DND-41 (cell line): ENCODE results near the gene TRMT1L.

ENCODE experiments used
- ATAC-seq: fragments of 200-7000 bp; cut with Tn5 transposase; 3 replicates; pipeline ENCODE4 v1.9.1; 2021; ENCODE audit warnings: low read depth; ENCODE audit not compliant: insufficient read depth
- DNase-seq: peaks from one replicate; pipeline ENCODE4 v3.0.0-alpha.2; 2020
- H2AFZ ChIP-seq: 2 replicates; pipeline ENCODE4 v1.6.0; 2012; ENCODE audit warnings: low read depth, low read length
- H3K27ac ChIP-seq: 2 replicates; pipeline ENCODE4 v1.5.1; 2012; ENCODE audit warnings: low read length, inconsistent platforms
- H3K27me3 ChIP-seq: fragments of 200-600 bp; sonication (generic); 2 replicates; pipeline ENCODE4 v1.6.0; 2012; ENCODE audit warnings: low read length, mild to moderate bottlenecking, inconsistent platforms; ENCODE audit not compliant: insufficient read depth, poor library complexity
- H3K36me3 ChIP-seq: 2 replicates; pipeline ENCODE4 v1.5.1; 2012; ENCODE audit warnings: low read length, inconsistent platforms; ENCODE audit not compliant: insufficient read depth
- H3K4me1 ChIP-seq: 2 replicates; pipeline ENCODE4 v1.5.1; 2012; ENCODE audit warnings: mild to moderate bottlenecking, low read length; ENCODE audit not compliant: insufficient read depth
- H3K4me2 ChIP-seq: 2 replicates; pipeline ENCODE4 v1.6.0; 2012; ENCODE audit warnings: mild to moderate bottlenecking, moderate library complexity, low read length, inconsistent platforms; ENCODE audit not compliant: insufficient read depth
- H3K4me3 ChIP-seq, 2 experiments: fragments of 200-600 bp in 1 of 2; shearing (Covaris generic) in 1 of 2; 2 replicates each; pipeline ENCODE4 v1.5.1; 2012 to 2016; ENCODE audit warnings: inconsistent platforms in 2 of 2, low read length in 2 of 2, mild to moderate bottlenecking in 2 of 2, low read depth in 1 of 2, moderate library complexity in 1 of 2
- H3K79me2 ChIP-seq: 2 replicates; pipeline ENCODE4 v1.6.0; 2012; ENCODE audit warnings: low read length, inconsistent platforms; ENCODE audit not compliant: insufficient read depth
- H3K9ac ChIP-seq: 2 replicates; pipeline ENCODE4 v1.6.0; 2012; ENCODE audit warnings: low read depth, mild to moderate bottlenecking, inconsistent platforms, low read length, moderate library complexity
- H3K9me3 ChIP-seq: 2 replicates; pipeline ENCODE4 v1.5.1; 2012; ENCODE audit warnings: low read length, moderate library complexity, mild to moderate bottlenecking, inconsistent platforms; ENCODE audit not compliant: insufficient read depth, severe bottlenecking
- H4K20me1 ChIP-seq: 2 replicates; pipeline ENCODE4 v1.6.0; 2012; ENCODE audit warnings: low read length; ENCODE audit not compliant: insufficient read depth
- EZH2 ChIP-seq: IDR thresholded peaks from 3 replicates; pipeline ENCODE4 v1.6.1; 2012; ENCODE audit warnings: borderline replicate concordance, low read depth, mild to moderate bottlenecking, moderate library complexity, low read length, inconsistent platforms; ENCODE audit not compliant: severe bottlenecking
- TF ChIP-seq, protein P1 (sequence below): IDR thresholded peaks from 2 replicates; pipeline ENCODE4 v1.5.1; 2012; ENCODE audit warnings: borderline replicate concordance, low read length, moderate library complexity, mild to moderate bottlenecking; ENCODE audit not compliant: poor library complexity, severe bottlenecking; ENCODE audit errors: extremely low read depth

The TRMT1L gene

GRCh38 chr1:185137896-185138545 is 18.7 kb downstream of the TRMT1L start:
- H3K4me1 ChIP-seq, result no peaks in the 10 kb centered on the region
- H3K4me2 ChIP-seq, result no peak overlapping the region
- H3K9ac ChIP-seq, result no peak overlapping the region
- H3K27me3 ChIP-seq, result no peaks in the 10 kb centered on the region
- no peaks in the 10 kb centered on the region for H3K79me2 ChIP-seq
- peaks cover 1% of the 10 kb centered on the region for H3K9me3 ChIP-seq
- ATAC-seq, result no peak
- TF ChIP-seq, protein P1, sequence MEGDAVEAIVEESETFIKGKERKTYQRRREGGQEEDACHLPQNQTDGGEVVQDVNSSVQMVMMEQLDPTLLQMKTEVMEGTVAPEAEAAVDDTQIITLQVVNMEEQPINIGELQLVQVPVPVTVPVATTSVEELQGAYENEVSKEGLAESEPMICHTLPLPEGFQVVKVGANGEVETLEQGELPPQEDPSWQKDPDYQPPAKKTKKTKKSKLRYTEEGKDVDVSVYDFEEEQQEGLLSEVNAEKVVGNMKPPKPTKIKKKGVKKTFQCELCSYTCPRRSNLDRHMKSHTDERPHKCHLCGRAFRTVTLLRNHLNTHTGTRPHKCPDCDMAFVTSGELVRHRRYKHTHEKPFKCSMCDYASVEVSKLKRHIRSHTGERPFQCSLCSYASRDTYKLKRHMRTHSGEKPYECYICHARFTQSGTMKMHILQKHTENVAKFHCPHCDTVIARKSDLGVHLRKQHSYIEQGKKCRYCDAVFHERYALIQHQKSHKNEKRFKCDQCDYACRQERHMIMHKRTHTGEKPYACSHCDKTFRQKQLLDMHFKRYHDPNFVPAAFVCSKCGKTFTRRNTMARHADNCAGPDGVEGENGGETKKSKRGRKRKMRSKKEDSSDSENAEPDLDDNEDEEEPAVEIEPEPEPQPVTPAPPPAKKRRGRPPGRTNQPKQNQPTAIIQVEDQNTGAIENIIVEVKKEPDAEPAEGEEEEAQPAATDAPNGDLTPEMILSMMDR, result no peak
- no peak for TF ChIP-seq EZH2
- H2AFZ ChIP-seq, result no peak overlapping the region
- H3K36me3 ChIP-seq, result peaks cover 35% of the 10 kb centered on the region
- H4K20me1 ChIP-seq, result no peaks in the 10 kb centered on the region
- no peak overlapping the region for H3K4me3 ChIP-seq
- H3K27ac ChIP-seq, result no peak overlapping the region
- DNase-seq, result no peak

GRCh38 chr1:185132534-185132933 is 24.2 kb downstream of the TRMT1L start:
- Histone ChIP-seq H3K27ac (no peak overlapping the region), H2AFZ (no peak overlapping the region), H3K79me2 (no peaks in the 10 kb centered on the region), H3K4me3 (no peak overlapping the region), H3K9ac (no peak overlapping the region), H3K4me2 (no peak overlapping the region), H4K20me1 (no peaks in the 10 kb centered on the region), H3K36me3 (peaks cover 35% of the 10 kb centered on the region), H3K4me1 (no peaks in the 10 kb centered on the region), H3K9me3 (peaks cover 1% of the 10 kb centered on the region), H3K27me3 (no peaks in the 10 kb centered on the region)
- TF ChIP-seq, protein P1, result no peak
- no peak for TF ChIP-seq EZH2
- ATAC-seq, result no peak
- DNase-seq, result no peak

- Histone ChIP-seq H3K27ac (no peak overlapping the region), H3K4me2 (no peak overlapping the region)
- no peak for ATAC-seq
Measured at GRCh38 chr1:185129708-185130107, 27.0 kb downstream of the TRMT1L start.

More at GRCh38 chr1:185129708-185130107, 27.0 kb downstream of the TRMT1L start:
- Histone ChIP-seq H3K36me3 (peaks cover 45% of the 10 kb centered on the region), H2AFZ (no peak overlapping the region), H3K4me3 (no peak overlapping the region), H3K9me3 (peaks cover 1% of the 10 kb centered on the region), H3K27me3 (no peaks in the 10 kb centered on the region), H3K4me1 (no peaks in the 10 kb centered on the region), H3K9ac (no peak overlapping the region), H4K20me1 (no peaks in the 10 kb centered on the region), H3K79me2 (no peaks in the 10 kb centered on the region)
- TF ChIP-seq, protein P1, result no peak
- no peak for TF ChIP-seq EZH2
- no peak for DNase-seq
